ENCODE data around the gene ANKRD16.
A peak's percentile ranks its signal among the peaks of the same experiment; 100 is the strongest.
"Not testable (repeated sequence)": the region's sequence is repeated elsewhere in the genome, so short reads cannot be mapped to it uniquely, and the experiment has no call there.

The ANKRD16 gene

DNA sequence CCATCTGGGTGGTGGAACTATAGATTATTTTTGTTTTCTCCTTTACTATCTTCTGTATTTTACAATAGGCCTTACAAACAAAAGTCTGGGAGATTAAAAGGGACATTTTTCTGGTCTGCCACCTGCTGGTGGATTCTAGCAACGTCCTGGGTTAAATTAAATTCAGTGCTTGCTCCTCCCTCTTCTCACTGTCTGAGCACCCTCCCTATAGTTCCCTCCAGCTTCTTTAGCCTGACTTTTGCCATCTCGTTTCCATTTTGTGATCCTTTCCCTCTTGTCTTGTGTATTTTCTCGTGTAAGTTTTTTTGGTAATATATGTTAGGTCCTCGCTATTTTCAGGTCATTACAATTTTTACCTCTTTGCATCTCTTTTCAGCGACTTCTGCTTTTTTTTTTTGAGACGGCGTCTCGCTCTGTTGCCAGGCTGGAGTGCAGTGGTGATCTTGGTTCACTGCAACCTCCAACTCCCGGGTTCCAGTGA lies 16.1 kb downstream of the ANKRD16 start:
- no peak overlapping the region for H3K4me3 ChIP-seq (ENCODE audit: low read depth, low read length)
- DNase-seq, result peak; percentile 40
- no peak overlapping the region for H3K27ac ChIP-seq
- H3K27me3 ChIP-seq (ENCODE audit: insufficient read depth, low read depth, severe bottlenecking), result no peaks in the 10 kb centered on the region
- TF ChIP-seq, protein P1, sequence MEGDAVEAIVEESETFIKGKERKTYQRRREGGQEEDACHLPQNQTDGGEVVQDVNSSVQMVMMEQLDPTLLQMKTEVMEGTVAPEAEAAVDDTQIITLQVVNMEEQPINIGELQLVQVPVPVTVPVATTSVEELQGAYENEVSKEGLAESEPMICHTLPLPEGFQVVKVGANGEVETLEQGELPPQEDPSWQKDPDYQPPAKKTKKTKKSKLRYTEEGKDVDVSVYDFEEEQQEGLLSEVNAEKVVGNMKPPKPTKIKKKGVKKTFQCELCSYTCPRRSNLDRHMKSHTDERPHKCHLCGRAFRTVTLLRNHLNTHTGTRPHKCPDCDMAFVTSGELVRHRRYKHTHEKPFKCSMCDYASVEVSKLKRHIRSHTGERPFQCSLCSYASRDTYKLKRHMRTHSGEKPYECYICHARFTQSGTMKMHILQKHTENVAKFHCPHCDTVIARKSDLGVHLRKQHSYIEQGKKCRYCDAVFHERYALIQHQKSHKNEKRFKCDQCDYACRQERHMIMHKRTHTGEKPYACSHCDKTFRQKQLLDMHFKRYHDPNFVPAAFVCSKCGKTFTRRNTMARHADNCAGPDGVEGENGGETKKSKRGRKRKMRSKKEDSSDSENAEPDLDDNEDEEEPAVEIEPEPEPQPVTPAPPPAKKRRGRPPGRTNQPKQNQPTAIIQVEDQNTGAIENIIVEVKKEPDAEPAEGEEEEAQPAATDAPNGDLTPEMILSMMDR (IDR thresholded peaks at IDR 0.05; ENCODE audit: low read depth, low read length), result peak; percentile 29; the same call in 1 of the 2 replicates
- no peaks in the 10 kb centered on the region for H3K9me3 ChIP-seq (ENCODE audit: severe bottlenecking)
- no peaks in the 10 kb centered on the region; the same call in 1 of the 2 replicates for H3K36me3 ChIP-seq

DNA sequence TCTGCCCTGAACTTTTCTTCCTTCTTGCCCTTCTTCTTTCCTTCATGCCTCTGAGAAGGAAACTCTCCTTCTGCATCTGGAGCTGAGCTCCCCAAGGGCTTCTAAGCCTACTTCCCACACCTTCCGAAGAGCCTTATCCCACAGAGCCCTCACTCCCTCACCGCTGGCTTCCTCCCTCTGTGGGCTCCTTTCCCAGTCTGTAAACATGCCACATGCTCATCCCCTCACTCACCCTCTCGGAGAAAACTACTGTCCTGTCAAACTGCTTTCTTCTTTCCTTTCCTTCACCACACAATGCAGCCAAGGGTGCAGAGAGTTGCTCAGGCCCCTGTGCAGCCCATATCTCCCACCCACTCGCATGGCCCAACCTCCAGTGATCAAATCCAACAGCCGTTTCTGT lies 18.1 kb downstream of the ANKRD16 start:
- no peaks in the 10 kb centered on the region; the same call in 1 of the 2 replicates for H3K36me3 ChIP-seq
- no peak for DNase-seq
- no peak overlapping the region for H3K27ac ChIP-seq
- no peaks in the 10 kb centered on the region for H3K27me3 ChIP-seq (ENCODE audit: insufficient read depth, low read depth, severe bottlenecking)
- TF ChIP-seq, protein P1 (IDR thresholded peaks at IDR 0.05; ENCODE audit: low read depth, low read length), result no peak
- no peak overlapping the region for H3K4me3 ChIP-seq (ENCODE audit: low read depth, low read length)
- no peaks in the 10 kb centered on the region for H3K9me3 ChIP-seq (ENCODE audit: severe bottlenecking)

DNA sequence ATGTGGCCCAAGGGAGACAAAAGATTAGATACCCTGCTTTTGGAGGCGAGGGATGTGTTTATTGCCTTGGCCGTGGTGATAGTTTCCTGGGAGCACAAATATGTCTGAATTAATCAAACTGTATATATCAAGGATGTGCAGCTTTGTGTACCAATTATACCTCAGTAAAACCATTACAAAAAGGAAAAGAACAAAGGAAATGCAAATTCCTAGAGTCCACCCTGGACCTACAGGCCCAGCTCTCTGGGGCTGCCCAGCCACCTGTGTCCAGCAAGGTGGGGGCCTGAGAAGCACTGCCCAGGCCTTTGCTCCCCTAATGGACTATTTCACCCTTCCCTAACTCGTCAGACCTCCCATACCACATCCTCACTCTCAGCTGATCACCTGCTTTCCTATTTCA lies 20.5 kb downstream of the ANKRD16 start:
- TF ChIP-seq, protein P1 (IDR thresholded peaks at IDR 0.05; ENCODE audit: low read depth, low read length), result no peak
- Histone ChIP-seq H3K36me3 (no peaks in the 10 kb centered on the region), H3K9me3 (ENCODE audit: severe bottlenecking) (no peaks in the 10 kb centered on the region), H3K27ac (no peak overlapping the region), H3K4me3 (ENCODE audit: low read depth, low read length) (no peak overlapping the region), H3K27me3 (ENCODE audit: insufficient read depth, low read depth, severe bottlenecking) (no peaks in the 10 kb centered on the region)
- DNase-seq, result no peak

DNA sequence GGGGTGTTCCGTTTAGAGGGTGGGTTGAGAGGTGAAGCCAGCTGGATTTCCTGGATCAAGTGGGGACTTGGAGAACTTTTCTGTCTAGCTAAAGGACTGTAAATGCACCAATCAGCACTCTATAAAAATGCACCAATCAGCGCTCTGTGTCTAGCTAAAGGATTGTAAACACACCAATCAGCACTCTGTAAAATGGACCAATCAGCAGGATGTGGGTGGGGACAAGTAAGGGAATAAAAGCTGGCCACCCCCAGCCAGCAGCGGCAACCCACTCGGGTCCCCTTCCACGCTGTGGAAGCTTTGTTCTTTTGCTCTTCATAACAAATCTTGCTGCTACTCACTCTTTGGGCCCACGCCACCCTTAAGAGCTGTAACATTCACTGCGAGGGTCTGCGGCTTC lies 21.3 kb downstream of the ANKRD16 start:
- H3K27ac ChIP-seq; H3K27me3 ChIP-seq (ENCODE audit: insufficient read depth, low read depth, severe bottlenecking); H3K4me3 ChIP-seq (ENCODE audit: low read depth, low read length); DNase-seq; H3K9me3 ChIP-seq (ENCODE audit: severe bottlenecking); H3K36me3 ChIP-seq: not testable (repeated sequence)

DNA sequence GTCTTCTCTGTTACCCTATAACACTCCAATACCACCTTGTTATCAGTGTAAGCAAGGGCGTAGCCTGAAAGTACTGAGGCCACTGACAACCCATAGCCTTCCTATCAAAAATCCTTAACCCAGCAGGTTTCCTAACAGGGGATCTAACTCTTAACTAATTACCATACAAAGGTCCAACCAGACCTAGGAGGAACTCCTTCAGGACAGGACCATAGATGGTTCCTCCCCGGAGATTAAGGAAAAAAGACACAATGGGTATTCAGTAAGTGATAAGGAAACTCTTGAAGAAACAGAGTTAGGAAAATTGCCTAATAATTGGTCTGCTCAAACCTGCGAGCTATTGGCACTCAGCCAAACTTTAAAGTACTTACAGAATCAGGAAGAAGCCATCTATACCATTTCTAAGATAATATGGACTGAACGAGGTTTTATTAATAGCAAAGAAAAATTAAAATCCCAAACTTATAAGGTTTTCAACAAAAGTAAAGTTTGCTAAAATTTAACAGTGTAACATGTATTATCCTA lies 22.5 kb downstream of the ANKRD16 start:
- not testable (repeated sequence) for H3K27ac ChIP-seq; H3K9me3 ChIP-seq (ENCODE audit: severe bottlenecking); H3K27me3 ChIP-seq (ENCODE audit: insufficient read depth, low read depth, severe bottlenecking); H3K4me3 ChIP-seq (ENCODE audit: low read depth, low read length); H3K36me3 ChIP-seq; DNase-seq

DNA sequence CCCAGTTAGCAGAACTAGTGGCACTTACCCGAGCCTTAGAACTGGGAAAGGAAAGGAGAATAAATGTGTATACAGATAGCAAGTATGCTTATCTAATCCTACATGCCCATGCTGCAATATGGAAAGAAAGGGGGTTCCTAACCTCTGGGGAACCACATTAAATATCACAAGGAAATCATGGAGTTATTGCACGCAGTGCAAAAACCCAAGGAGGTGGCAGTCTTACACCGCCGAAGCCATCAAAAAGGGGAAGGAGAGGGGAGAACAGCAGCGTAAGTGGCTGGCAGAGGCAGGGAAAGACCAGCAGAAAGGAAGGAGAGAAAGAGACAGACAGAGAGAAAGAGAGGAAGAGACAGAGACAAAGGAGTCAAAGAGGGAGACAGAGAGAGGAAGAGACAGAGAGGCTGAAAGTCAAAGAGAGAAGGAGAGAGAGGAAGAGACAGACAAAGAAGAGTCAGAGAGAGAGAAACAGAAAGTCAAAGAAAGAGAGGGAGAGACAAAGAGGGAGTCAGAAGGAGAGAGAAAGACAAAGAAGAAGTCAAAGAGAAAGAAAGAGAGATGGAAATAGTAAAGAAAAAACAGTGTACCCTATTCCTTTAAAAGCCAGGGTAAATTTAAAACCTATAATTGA lies 23.1 kb downstream of the ANKRD16 start:
- H3K9me3 ChIP-seq (ENCODE audit: severe bottlenecking); H3K27me3 ChIP-seq (ENCODE audit: insufficient read depth, low read depth, severe bottlenecking); H3K36me3 ChIP-seq; H3K4me3 ChIP-seq (ENCODE audit: low read depth, low read length); H3K27ac ChIP-seq; DNase-seq: not testable (repeated sequence)

DNA sequence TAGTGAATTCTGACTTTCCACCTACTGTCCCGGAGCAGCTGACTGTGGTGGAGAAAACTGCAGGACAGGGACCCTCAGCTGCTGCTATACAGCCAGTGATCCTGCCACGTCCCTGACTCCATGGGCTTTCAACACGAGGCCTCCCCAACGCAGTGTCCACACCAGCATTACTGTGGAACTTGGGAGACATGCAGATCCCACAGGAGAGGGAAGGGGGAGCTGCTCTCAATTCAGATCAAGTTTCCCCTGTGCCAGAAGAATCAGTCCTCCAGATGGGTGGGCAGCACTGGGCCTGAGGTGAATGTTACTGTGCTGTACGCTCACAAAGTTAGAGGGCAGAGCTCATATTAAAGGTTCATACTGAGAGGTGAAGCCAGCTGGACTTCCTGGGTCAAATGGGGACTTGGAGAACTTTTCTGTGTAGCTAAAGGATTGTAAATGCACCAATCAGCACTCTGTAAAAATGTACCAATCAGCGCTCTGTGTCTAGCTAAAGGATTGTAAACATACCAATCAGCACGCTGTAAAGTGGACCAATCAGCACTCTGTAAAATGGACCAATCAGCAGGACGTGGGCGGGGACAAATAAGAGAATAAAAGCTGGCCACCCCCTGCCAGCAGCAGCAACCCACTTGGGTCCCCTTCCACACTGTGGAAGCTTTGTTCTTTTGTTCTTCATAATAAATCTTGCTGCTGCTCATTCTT lies 26.6 kb downstream of the ANKRD16 start:
- H3K27me3 ChIP-seq (ENCODE audit: insufficient read depth, low read depth, severe bottlenecking); H3K27ac ChIP-seq; DNase-seq; H3K9me3 ChIP-seq (ENCODE audit: severe bottlenecking); H3K36me3 ChIP-seq; H3K4me3 ChIP-seq (ENCODE audit: low read depth, low read length): not testable (repeated sequence)
